ENCODE data around the gene TUBAL3.

The TUBAL3 gene

GRCh38 chr10:5404208-5405041, at the start of gene TUBAL3:
Gene TUBAL3 (minus strand): TSS chr10:5404828. CDS start chr10:5404792, 36 bp downstream.
- TF ChIP-seq CTCF (IDR thresholded peaks at IDR 0.05; ENCODE audit: extremely low read depth, missing control alignments) = no peak

DNA sequence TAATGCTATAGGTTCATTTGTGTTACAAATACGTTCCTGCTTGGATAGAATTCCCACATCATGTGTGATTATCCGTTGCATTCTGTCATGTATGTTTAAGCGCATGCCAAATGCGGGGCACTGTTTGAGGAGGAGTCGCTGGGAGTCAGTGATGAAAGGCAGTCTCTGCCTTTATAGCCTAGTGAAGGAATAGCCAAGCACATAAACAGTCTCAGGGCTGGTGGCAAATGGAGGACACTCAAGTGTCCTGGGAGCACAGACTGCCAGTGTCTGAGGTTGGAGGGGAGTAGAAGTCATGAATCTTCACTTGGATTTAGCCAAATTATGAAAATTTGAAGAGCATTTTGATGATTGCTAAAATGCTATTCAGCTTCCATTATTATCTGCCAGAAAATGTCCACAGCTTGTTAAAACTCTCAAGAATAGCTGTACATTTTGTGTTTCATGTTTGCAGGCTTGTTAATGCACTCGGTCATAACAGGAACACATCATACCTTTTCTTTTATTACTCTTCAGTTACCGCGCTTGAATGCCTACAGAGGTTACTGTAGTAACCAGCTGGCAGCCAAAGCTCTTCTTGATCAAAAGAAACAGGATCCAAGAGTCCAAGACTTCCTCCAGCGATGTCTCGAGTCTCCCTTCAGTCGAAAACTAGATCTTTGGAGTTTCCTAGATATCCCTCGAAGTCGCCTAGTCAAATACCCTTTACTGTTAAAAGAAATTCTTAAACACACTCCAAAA, 49.3 kb upstream of the TUBAL3 start:
- no peak for DNase-seq (ENCODE audit: low spot score)
- no peak for TF ChIP-seq CTCF (IDR thresholded peaks at IDR 0.05; ENCODE audit: extremely low read depth, missing control alignments)

More at GRCh38 chr10:5404208-5405041, at the start of gene TUBAL3:
- DNase-seq (ENCODE audit: low spot score) = no peak

DNA sequence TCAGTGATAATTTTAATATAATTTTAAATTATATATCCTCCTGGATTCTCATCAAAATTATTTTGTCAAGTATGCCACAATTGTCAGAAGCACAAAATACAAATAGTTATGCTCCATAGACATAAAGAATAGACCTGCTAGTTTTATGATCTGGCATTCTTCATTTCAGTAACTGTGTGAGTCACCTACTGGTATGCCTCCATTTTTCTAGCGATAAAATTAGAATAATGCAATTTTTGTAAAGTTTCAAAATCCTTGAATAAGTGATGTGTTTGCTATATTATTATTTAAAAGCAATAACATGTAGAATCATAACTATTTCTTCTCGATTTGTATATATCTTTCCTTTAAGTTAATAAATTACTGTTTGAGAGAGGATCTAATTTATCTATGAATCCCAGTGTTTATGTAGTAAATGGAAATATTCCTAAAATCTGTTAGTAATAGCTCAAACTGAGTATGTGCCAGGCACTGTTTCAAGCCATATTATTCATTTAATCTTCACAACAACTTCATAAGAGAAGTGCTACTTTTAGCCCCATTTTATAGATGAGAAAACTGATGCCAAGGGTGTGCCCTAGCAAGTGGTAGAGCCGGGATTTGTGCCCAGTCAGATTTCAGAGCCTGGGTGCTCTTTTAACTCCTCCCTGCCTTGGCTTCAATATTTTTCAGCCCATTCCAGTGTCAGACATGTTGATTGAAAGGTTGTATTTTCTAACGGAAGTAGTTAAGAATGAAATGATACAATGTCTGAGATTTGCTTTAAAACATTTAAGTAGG, 46.2 kb upstream of the TUBAL3 start:
- TF ChIP-seq CTCF (IDR thresholded peaks at IDR 0.05; ENCODE audit: extremely low read depth, missing control alignments) = no peak
- no peak for DNase-seq (ENCODE audit: low spot score)

DNA sequence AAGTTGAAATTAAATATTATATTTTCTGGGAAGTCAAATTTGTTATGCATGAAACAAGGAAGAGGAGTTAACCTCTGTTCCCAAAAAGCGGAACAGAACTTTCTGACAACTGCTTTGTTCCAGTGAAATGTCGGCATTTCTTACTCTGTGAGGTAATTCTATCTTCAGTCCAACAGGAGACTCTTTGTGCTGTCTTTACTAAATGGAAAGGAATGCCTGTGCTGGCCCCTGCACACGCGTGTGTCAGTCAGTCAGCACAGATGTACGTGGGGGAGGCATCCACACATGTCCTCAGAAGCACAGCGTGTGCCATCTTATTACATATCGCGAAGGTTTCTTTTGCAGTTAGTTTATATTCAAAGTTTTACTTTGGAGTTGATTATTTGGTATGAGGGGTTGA, 45.2 kb upstream of the TUBAL3 start:
- no peak for DNase-seq (ENCODE audit: low spot score)

DNA sequence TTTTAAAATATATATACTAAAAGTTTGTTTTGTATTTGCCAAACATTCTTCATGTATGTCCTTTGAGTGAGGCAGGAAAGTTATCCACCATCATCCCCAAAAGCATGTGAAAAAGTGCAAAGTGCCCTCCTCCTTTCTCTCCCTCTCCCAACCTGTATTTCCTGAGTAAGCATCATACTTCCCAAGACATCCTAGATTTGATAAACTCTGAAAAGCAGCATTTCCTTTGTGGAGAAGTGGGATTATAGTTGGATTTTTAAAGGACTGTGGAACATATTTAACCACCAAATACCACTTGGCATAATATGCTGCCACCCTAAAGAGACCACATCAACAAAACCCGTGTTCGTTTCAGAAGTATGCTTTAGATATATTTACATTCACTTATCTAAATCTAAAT, 44.6 kb upstream of the TUBAL3 start:
- DNase-seq (ENCODE audit: low spot score) = no peak
- no peak for TF ChIP-seq CTCF (IDR thresholded peaks at IDR 0.05; ENCODE audit: extremely low read depth, missing control alignments)

More for the DNA sequence above, 45.2 kb upstream of the TUBAL3 start:
- no peak for TF ChIP-seq CTCF (IDR thresholded peaks at IDR 0.05; ENCODE audit: extremely low read depth, missing control alignments)

DNA sequence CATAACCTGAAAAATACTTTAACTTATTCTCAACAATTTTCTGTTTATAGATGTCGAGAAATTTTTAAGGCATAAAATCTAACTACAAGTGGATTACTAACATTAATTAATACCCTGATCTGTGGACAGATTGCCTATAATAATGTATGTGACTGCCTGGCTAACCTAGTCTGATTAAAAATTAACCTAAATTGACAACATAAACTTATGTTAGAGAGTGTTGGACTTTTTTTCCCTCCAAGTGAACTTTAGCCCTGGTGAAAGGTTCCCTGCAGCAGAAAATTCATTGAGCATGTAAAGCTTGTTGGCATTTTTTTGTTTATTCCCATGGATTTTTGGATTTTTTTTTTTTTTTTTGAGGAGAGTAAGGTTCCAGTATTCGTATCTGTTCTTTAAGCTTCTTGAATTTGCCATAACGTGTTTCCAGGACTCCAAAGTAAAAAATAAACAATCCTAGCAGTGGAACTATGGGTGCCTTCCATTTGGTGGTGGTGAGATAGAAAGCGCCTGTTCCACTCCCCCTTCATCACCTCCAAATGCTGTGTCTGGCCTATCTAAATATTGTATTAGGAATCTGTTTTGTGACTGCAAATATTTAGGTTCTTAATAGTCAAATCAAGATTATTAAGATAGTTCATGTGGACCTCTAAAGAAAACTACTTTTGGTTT, 43.8 kb upstream of the TUBAL3 start:
- no peak for DNase-seq (ENCODE audit: low spot score)
- no peak for TF ChIP-seq CTCF (IDR thresholded peaks at IDR 0.05; ENCODE audit: extremely low read depth, missing control alignments)

Measured in GM20000 (cell line).